Neural progenitor cell (in vitro differentiated cells): Measurements from ENCODE around the gene RNGTT. TPM values are rescaled to one million over a fixed set of nuclear protein-coding genes. Genes with fewer than 3 reads are reported as not detected.

Source experiments
- DNase-seq: peaks from one replicate; pipeline ENCODE4 v3.0.0-alpha.2; 2016; ENCODE audit warnings: low spot score
- H2AFZ ChIP-seq: fragments of 200-600 bp; sonication (generic); replicated peaks from 2 replicates; pipeline ENCODE4 v1.6.1; 2016; ENCODE audit warnings: antibody characterized with exemption
- H3F3A ChIP-seq: fragments of 200-600 bp; sonication (generic); 2 replicates; pipeline ENCODE4 v1.6.1; 2016; ENCODE audit warnings: antibody characterized with exemption, low read depth
- H3K27ac ChIP-seq: fragments of 200-600 bp; sonication (generic); 2 replicates; pipeline ENCODE4 v1.5.1; 2016; ENCODE audit warnings: mild to moderate bottlenecking
- H3K27me3 ChIP-seq: fragments of 200-600 bp; sonication (generic); 2 replicates; pipeline ENCODE4 v1.6.1; 2016; ENCODE audit warnings: mild to moderate bottlenecking, moderate library complexity
- H3K36me3 ChIP-seq: fragments of 200-600 bp; sonication (generic); 2 replicates; pipeline ENCODE4 v1.5.1; 2016
- H3K4me1 ChIP-seq: fragments of 200-600 bp; sonication (generic); 2 replicates; pipeline ENCODE4 v1.6.1; 2016; ENCODE audit warnings: mixed run types
- H3K4me2 ChIP-seq: fragments of 200-600 bp; sonication (generic); 2 replicates; pipeline ENCODE4 v1.6.1; 2016
- H3K4me3 ChIP-seq: fragments of 200-600 bp; sonication (generic); 2 replicates; pipeline ENCODE4 v1.5.1; 2016
- H3K79me2 ChIP-seq: fragments of 200-600 bp; sonication (generic); 2 replicates; pipeline ENCODE4 v1.6.1; 2016; ENCODE audit warnings: low read depth
- H3K9ac ChIP-seq: fragments of 200-600 bp; sonication (generic); 2 replicates; pipeline ENCODE4 v1.6.1; 2016
- H3K9me3 ChIP-seq: fragments of 200-600 bp; sonication (generic); 2 replicates; pipeline ENCODE4 v1.5.1; 2016; ENCODE audit warnings: low read depth
- H4K20me1 ChIP-seq: fragments of 200-600 bp; sonication (generic); 2 replicates; pipeline ENCODE4 v1.6.1; 2016; ENCODE audit warnings: low read depth
- H3K27ac Mint-ChIP-seq: 3 replicates; pipeline ENCODE4 v1.8.0; 2021; ENCODE audit warnings: mixed read lengths
- H3K27me3 Mint-ChIP-seq: 2 replicates; pipeline ENCODE4 v1.8.0; 2022; ENCODE audit warnings: low read depth, mild to moderate bottlenecking, inconsistent platforms, moderate library complexity, mixed read lengths; ENCODE audit not compliant: insufficient read depth
- H3K36me3 Mint-ChIP-seq: 3 replicates; pipeline ENCODE4 v1.8.0; 2021; ENCODE audit warnings: mixed read lengths
- H3K4me1 Mint-ChIP-seq: 3 replicates; pipeline ENCODE4 v1.8.0; 2021; ENCODE audit warnings: mixed read lengths
- H3K4me3 Mint-ChIP-seq: 3 replicates; pipeline ENCODE4 v1.8.0; 2021; ENCODE audit warnings: mild to moderate bottlenecking, moderate library complexity, mixed read lengths
- H3K9me3 Mint-ChIP-seq: 3 replicates; pipeline ENCODE4 v1.8.0; 2020; ENCODE audit warnings: mixed read lengths
- EZH2 ChIP-seq: fragments of 200-600 bp; sonication (generic); IDR thresholded peaks from 2 replicates; pipeline ENCODE4 v1.6.1; 2017; ENCODE audit warnings: antibody characterized with exemption, mild to moderate bottlenecking, moderate library complexity
- EZH2phosphoT487 ChIP-seq: fragments of 200-600 bp; sonication (generic); IDR thresholded peaks from 2 replicates; pipeline ENCODE4 v1.6.1; 2017; ENCODE audit warnings: antibody characterized with exemption
- total RNA-seq: library from RNA; depleted of rRNA; stranded (reverse); fragments of >200 nt; gene quantifications from 2 replicates; pipeline ENCODE4 v1.2.3, GENCODE V29; 2015; ENCODE audit warnings: low replicate concordance
- TF ChIP-seq, protein P1 (sequence below): fragments of 200-600 bp; sonication (generic); IDR thresholded peaks from 2 replicates; pipeline ENCODE4 v1.5.1; 2017; ENCODE audit warnings: antibody characterized with exemption, mild to moderate bottlenecking

RNGTT gene
- total RNA-seq, 1 donor from 2014 or later: 71.7 TPM

DNA sequence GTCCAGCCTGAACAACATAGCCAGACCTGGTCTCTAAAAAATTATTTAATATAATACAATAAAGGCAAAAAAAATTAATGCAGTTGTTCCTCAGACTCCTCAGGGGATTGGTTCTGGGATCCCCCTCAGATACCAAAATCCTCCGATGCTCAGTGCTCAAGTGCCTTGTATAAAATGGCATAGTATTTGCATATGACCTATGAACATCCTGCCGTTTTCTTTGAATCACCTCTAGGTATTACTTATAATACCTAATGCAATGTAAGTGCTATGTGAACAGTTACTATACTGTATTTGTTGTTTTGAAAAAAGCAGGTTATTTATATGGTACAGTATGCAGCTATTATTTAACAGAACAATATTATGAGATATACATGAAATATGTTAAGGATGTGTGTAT, 43.3 kb downstream of the RNGTT start:
- no peaks in the 10 kb centered on the region for H3K9me3 Mint-ChIP-seq
- no peaks in the 10 kb centered on the region for H4K20me1 ChIP-seq
- H3K4me1 Mint-ChIP-seq: no peaks in the 10 kb centered on the region
- H3K79me2 ChIP-seq: peaks cover 7% of the 10 kb centered on the region
- no peaks in the 10 kb centered on the region for H3K27me3 ChIP-seq
- no peak overlapping the region for H3K4me3 ChIP-seq
- H3K27ac Mint-ChIP-seq: no peak overlapping the region
- H3K27ac ChIP-seq: no peak overlapping the region
- no peak overlapping the region for H3K4me2 ChIP-seq
- no peaks in the 10 kb centered on the region for H3F3A ChIP-seq
- no peaks in the 10 kb centered on the region for H3K36me3 ChIP-seq
- no peaks in the 10 kb centered on the region for H3K4me1 ChIP-seq
- peaks cover 2% of the 10 kb centered on the region for H3K27me3 Mint-ChIP-seq
- no peak for DNase-seq
- H2AFZ ChIP-seq: no peak overlapping the region
- H3K36me3 Mint-ChIP-seq: peaks cover 20% of the 10 kb centered on the region
- TF ChIP-seq EZH2: no peak
- TF ChIP-seq, protein P1, sequence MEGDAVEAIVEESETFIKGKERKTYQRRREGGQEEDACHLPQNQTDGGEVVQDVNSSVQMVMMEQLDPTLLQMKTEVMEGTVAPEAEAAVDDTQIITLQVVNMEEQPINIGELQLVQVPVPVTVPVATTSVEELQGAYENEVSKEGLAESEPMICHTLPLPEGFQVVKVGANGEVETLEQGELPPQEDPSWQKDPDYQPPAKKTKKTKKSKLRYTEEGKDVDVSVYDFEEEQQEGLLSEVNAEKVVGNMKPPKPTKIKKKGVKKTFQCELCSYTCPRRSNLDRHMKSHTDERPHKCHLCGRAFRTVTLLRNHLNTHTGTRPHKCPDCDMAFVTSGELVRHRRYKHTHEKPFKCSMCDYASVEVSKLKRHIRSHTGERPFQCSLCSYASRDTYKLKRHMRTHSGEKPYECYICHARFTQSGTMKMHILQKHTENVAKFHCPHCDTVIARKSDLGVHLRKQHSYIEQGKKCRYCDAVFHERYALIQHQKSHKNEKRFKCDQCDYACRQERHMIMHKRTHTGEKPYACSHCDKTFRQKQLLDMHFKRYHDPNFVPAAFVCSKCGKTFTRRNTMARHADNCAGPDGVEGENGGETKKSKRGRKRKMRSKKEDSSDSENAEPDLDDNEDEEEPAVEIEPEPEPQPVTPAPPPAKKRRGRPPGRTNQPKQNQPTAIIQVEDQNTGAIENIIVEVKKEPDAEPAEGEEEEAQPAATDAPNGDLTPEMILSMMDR: no peak
- no peak for TF ChIP-seq EZH2phosphoT487
- no peaks in the 10 kb centered on the region for H3K9me3 ChIP-seq
- H3K9ac ChIP-seq: no peak overlapping the region
- H3K4me3 Mint-ChIP-seq: no peak overlapping the region

DNA sequence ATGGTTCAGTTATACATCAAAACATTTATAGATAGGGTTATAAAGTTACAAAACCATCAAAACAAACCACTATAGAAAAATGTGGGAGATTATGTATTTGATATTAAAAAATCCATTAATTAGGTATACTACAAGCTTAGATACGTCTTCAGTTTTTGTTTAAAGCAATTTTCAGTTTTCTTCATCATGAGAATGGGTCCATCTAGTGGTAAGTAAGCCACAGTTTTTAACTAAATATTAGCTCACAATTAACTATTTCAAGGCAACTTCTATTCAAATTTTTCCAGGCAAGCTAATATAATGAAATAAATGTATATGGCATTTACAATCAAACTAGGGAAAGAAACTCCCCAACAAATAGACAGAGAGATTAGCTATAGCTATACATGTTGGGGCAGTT, 44.4 kb downstream of the RNGTT start:
- Mint-ChIP-seq H3K36me3 (peaks cover 14% of the 10 kb centered on the region), H3K4me1 (no peaks in the 10 kb centered on the region), H3K27me3 (peaks cover 2% of the 10 kb centered on the region), H3K9me3 (peaks cover 4% of the 10 kb centered on the region), H3K4me3 (no peak overlapping the region), H3K27ac (no peak overlapping the region)
- no peaks in the 10 kb centered on the region for H4K20me1 ChIP-seq
- no peaks in the 10 kb centered on the region for H3K27me3 ChIP-seq
- no peak overlapping the region for H3K4me3 ChIP-seq
- no peak overlapping the region for H3K9ac ChIP-seq
- H3K9me3 ChIP-seq: no peaks in the 10 kb centered on the region
- no peak overlapping the region for H2AFZ ChIP-seq
- H3F3A ChIP-seq: no peaks in the 10 kb centered on the region
- no peaks in the 10 kb centered on the region for H3K36me3 ChIP-seq
- H3K4me2 ChIP-seq: no peak overlapping the region
- no peak for DNase-seq
- TF ChIP-seq EZH2phosphoT487: no peak
- TF ChIP-seq, protein P1: peak; percentile 29
- H3K79me2 ChIP-seq: peaks cover 16% of the 10 kb centered on the region
- H3K4me1 ChIP-seq: peaks cover 7% of the 10 kb centered on the region
- H3K27ac ChIP-seq: no peak overlapping the region

DNA sequence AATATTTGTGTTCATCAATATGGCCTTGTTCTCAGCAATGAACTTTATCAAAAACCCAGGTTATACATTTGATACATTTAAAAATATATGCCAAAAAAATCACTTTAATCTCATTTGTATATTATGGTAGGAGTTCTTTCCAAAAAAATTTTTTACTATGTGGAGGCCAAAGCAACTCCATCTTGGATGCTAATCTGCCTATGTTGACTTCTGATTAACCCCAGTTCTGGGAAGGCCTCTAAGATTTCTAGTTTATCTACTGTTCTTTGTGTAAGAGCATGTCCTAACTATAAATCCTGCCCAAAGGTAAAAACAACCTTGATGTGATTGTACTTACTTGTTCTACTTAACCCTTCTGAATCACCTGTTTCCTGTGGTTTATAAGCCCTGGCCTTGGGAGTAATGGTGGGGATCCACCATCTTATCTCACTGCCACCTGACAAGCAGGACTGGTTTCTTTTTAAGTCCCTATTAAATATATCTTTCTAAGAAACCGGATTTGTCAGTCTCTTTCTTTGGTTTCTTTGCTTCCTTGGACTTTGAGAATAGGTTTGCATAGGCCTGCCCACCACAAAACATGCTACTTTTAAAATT, 46.7 kb downstream of the RNGTT start:
- peaks cover 9% of the 10 kb centered on the region for H3K36me3 Mint-ChIP-seq
- Histone ChIP-seq H3K9me3 (no peaks in the 10 kb centered on the region), H3F3A (no peaks in the 10 kb centered on the region), H3K4me2 (no peak overlapping the region), H3K36me3 (no peaks in the 10 kb centered on the region), H3K9ac (no peak overlapping the region), H3K79me2 (peaks cover 40% of the 10 kb centered on the region), H3K4me3 (no peak overlapping the region), H4K20me1 (peaks cover 3% of the 10 kb centered on the region), H3K27ac (no peak overlapping the region), H3K27me3 (no peaks in the 10 kb centered on the region), H2AFZ (no peak overlapping the region), H3K4me1 (peaks cover 11% of the 10 kb centered on the region)
- H3K9me3 Mint-ChIP-seq: peaks cover 7% of the 10 kb centered on the region
- H3K27ac Mint-ChIP-seq: no peak overlapping the region
- no peaks in the 10 kb centered on the region for H3K4me1 Mint-ChIP-seq
- TF ChIP-seq EZH2: no peak
- TF ChIP-seq EZH2phosphoT487: no peak
- TF ChIP-seq, protein P1: no peak
- H3K4me3 Mint-ChIP-seq: no peak overlapping the region
- no peak for DNase-seq
- H3K27me3 Mint-ChIP-seq: no peaks in the 10 kb centered on the region
